ENCODE measurements around the gene KRTAP10-7.
"Not testable (repeated sequence)": the region's sequence is repeated elsewhere in the genome, so short reads cannot be mapped to it uniquely, and the experiment has no call there.

Gene KRTAP10-7

DNA sequence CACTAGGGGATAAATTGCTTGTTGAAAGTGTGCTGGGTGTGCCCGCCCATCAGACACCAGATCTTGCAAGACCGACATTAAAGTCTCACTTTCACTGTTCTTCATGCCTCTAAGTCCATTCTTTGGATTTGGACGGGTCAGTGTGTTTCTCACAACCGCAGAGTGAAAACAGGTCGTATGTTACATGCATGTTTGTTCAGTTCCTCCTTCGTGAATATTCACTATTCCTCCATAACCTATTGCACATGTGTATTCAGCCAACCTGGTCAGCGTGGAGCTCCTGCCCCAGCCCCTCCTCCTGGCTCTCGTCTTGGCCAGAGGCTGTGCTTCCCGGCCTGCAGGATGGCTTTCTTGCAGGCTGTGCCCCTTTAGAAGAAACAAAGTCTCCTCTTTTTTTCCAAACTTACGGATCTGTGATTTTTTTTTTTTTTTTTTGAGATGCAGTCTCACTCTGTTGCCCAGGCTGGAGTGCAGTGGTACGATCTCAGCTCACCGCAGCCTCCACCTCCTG, 5.9 kb upstream of the KRTAP10-7 start:
- Histone ChIP-seq H3K9me3 (ENCODE audit: control insufficient read depth, low read length) (peaks cover 6% of the 10 kb centered on the region), H3K4me1 (ENCODE audit: control insufficient read depth, insufficient read depth, low read length) (peaks cover 4% of the 10 kb centered on the region), H3K27me3 (replicated peaks; ENCODE audit: control insufficient read depth, insufficient read depth, low read length) (peaks cover 38% of the 10 kb centered on the region), H3K4me3 (ENCODE audit: low read length) (no peak overlapping the region), H3K9ac (ENCODE audit: low read length) (no peak overlapping the region), H3K36me3 (ENCODE audit: control insufficient read depth, insufficient read depth, low read length, severe bottlenecking) (no peaks in the 10 kb centered on the region)
- DNase-seq (ENCODE audit: low read depth): no peak

DNA sequence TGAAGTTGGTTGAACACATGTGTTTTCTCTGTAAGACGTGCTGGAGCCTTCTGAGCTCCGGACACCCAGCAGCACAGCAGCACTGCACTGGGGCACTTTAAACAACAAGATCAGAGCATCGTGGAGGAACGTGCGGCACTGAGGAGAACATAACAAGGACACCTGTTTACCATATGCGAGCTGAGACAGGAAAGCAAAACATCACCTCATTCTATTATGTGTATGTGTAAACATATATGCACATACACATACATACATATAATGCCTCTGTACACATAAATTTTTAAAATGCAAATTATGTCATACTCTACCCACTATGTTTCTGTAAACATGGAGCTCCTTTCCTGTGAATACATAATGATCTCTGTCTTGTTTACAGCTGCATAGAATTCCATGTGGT, 4.9 kb upstream of the KRTAP10-7 start:
- Histone ChIP-seq H3K36me3 (ENCODE audit: control insufficient read depth, insufficient read depth, low read length, severe bottlenecking) (no peaks in the 10 kb centered on the region), H3K4me1 (ENCODE audit: control insufficient read depth, insufficient read depth, low read length) (peaks cover 4% of the 10 kb centered on the region), H3K27me3 (replicated peaks; ENCODE audit: control insufficient read depth, insufficient read depth, low read length) (peaks cover 41% of the 10 kb centered on the region), H3K4me3 (ENCODE audit: low read length) (no peak overlapping the region), H3K9me3 (ENCODE audit: control insufficient read depth, low read length) (peaks cover 6% of the 10 kb centered on the region), H3K9ac (ENCODE audit: low read length) (no peak overlapping the region)
- DNase-seq (ENCODE audit: low read depth): no peak

DNA sequence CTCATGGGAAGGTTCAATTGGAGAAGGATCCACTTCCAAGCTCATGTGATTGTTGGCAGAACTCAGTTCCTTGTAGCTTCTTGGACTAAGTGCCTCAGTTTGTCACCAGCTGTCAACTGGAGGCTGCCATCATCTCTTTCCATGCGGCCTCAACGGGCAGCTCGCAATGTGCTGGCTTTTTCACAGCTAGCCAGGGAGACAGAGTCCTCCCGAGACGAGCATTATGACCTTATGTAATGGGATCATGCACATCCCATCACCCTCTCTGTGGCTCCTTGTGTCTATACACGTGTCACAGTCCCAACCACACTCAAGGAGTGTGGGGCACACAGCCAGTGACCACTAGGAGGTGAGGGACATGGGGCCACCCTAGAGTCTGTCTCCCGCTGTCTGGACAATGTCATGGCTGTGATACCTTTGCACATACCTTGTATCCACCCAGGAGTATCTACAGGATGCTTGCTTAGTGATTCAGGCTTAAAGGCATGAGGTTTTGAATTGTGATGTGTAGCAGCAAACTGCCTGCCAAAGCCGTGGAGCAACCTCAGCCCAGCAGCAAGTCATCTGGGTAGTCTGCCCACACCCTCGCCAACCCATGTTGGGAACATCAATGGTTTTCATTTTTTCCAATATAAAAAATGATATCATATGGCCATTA, 4.2 kb upstream of the KRTAP10-7 start:
- Histone ChIP-seq H3K36me3 (ENCODE audit: control insufficient read depth, insufficient read depth, low read length, severe bottlenecking) (no peaks in the 10 kb centered on the region), H3K9me3 (ENCODE audit: control insufficient read depth, low read length) (peaks cover 6% of the 10 kb centered on the region), H3K27me3 (replicated peaks; ENCODE audit: control insufficient read depth, insufficient read depth, low read length) (peaks cover 41% of the 10 kb centered on the region), H3K9ac (ENCODE audit: low read length) (no peak overlapping the region), H3K4me1 (ENCODE audit: control insufficient read depth, insufficient read depth, low read length) (peaks cover 4% of the 10 kb centered on the region), H3K4me3 (ENCODE audit: low read length) (no peak overlapping the region)
- no peak for DNase-seq (ENCODE audit: low read depth)

DNA sequence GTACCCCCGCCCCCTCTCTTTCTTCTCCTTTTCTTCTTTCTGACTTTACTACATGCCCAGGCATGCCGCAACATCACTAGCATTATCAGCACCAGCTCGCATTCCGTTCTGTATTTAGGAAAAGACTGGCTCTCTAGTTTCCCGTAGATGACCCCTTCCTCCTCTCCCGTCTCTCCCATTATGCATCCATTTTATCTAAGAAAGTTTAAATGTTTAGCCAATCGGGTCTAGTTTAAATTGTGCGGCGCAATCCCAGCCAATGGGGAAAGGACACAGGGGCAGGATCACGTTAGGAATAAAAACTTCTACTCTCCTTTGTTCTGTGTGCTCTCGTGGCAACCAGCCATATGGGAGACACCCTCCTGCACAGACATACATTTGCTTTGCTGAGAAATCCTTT, 2.3 kb upstream of the KRTAP10-7 start:
- Histone ChIP-seq H3K4me3 (ENCODE audit: low read length) (no peak overlapping the region), H3K4me1 (ENCODE audit: control insufficient read depth, insufficient read depth, low read length) (peaks cover 4% of the 10 kb centered on the region), H3K9ac (ENCODE audit: low read length) (no peak overlapping the region), H3K27me3 (replicated peaks; ENCODE audit: control insufficient read depth, insufficient read depth, low read length) (peaks cover 41% of the 10 kb centered on the region), H3K9me3 (ENCODE audit: control insufficient read depth, low read length) (peaks cover 6% of the 10 kb centered on the region), H3K36me3 (ENCODE audit: control insufficient read depth, insufficient read depth, low read length, severe bottlenecking) (no peaks in the 10 kb centered on the region)
- no peak for DNase-seq (ENCODE audit: low read depth)

DNA sequence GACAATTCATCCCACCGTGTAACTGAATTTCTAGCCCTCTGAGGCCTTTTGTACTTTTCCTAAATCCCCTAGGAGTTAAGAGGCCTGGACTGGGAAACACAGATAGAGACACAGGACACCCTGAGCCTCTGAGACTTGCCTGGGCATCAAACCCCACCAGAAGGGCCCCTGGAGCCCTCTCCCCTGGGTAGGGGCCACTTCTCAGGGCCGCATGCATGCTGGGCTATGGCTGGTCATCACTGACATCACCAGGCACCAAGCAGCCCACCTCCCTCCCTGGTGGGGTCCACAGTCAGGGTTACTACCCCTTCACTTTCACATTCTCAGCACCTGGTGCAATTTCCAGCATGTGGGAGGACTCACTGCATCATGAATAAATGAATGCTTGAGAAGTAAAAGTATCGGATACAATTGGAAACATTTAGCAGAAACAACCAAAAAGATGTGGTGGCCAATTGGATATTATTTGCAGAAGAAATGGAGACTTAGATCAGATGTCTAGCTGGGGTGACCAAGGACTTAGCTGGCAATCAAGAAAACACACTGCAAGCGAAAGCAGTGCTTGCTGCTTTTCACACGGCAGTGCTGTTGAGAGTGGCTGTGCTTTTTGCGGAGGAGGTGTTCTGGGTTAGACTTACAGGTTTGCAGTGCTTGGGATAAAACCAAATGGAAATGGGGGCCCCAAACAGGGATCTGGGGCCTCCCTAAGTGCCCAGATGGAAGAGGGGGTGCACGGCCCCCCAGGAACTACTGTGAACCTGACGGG, 950 bp upstream of the KRTAP10-7 start:
- Histone ChIP-seq H3K9ac (ENCODE audit: low read length) (no peak overlapping the region), H3K4me1 (ENCODE audit: control insufficient read depth, insufficient read depth, low read length) (no peaks in the 10 kb centered on the region), H3K27me3 (replicated peaks; ENCODE audit: control insufficient read depth, insufficient read depth, low read length) (peaks cover 27% of the 10 kb centered on the region), H3K36me3 (ENCODE audit: control insufficient read depth, insufficient read depth, low read length, severe bottlenecking) (no peaks in the 10 kb centered on the region), H3K9me3 (ENCODE audit: control insufficient read depth, low read length) (peaks cover 8% of the 10 kb centered on the region), H3K4me3 (ENCODE audit: low read length) (no peak overlapping the region)
- DNase-seq (ENCODE audit: low read depth): no peak

DNA sequence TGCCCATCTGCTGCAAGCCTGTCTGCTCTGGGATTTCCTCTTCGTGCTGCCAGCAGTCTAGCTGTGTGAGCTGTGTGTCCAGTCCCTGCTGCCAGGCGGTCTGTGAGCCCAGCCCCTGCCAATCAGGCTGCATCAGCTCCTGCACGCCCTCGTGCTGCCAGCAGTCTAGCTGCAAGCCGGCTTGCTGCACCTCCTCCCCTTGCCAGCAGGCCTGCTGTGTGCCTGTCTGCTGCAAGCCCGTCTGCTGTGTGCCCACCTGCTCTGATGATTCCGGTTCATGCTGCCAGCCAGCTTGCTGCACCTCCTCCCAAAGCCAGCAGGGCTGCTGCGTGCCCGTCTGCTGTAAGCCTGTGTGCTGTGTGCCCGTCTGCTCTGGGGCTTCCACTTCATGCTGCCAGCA, 694 bp downstream of the KRTAP10-7 start:
- H3K27me3 ChIP-seq (replicated peaks; ENCODE audit: control insufficient read depth, insufficient read depth, low read length): peaks cover 16% of the 10 kb centered on the region
- H3K9me3 ChIP-seq (ENCODE audit: control insufficient read depth, low read length); H3K4me3 ChIP-seq (ENCODE audit: low read length); H3K4me1 ChIP-seq (ENCODE audit: control insufficient read depth, insufficient read depth, low read length); H3K9ac ChIP-seq (ENCODE audit: low read length); DNase-seq (ENCODE audit: low read depth); H3K36me3 ChIP-seq (ENCODE audit: control insufficient read depth, insufficient read depth, low read length, severe bottlenecking): not testable (repeated sequence)

DNA sequence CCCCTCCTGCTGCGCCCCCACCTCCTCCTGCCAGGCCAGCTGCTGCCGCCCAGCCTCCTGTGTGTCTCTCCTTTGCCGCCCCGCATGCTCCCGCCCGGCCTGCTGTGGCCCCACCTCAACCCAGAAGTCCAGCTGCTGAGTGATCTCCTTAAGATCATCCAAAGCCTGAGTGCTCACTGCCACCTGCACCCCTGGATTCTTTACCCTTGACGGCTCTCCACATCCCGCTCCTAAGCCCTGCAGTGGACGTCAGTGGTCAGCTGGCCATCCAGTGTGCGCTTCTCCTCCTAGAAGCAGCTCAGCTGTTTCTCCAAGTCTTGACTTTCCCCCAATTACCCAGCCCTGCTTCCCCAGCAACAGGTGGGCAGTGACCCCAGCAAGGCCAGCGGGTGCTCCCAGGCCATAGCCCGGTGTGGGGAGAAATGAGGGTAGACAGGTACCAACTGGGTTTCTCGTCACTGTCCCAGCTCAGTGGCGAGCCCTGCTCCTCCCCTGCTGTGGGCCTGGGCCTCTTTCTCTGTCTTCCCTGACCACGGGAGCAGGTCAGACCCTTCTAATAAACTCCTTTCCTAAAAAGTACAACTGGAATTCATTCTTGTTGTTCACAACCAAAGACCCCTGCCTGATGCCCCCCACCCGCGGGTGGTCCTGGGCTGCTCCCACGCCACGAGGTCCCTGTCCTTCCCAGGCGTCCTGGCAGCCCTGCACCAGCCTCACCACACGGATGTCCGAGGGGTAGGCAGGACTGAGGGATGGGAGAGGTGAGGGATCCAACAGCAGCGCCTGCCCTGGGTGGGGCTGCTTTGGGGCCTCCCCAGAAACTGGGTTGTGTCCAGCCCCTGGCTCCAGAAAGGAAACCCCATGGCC, 1.4 kb downstream of the KRTAP10-7 start:
- Histone ChIP-seq H3K4me3 (ENCODE audit: low read length) (no peak overlapping the region), H3K4me1 (ENCODE audit: control insufficient read depth, insufficient read depth, low read length) (no peaks in the 10 kb centered on the region), H3K9ac (ENCODE audit: low read length) (no peak overlapping the region), H3K36me3 (ENCODE audit: control insufficient read depth, insufficient read depth, low read length, severe bottlenecking) (no peaks in the 10 kb centered on the region), H3K27me3 (replicated peaks; ENCODE audit: control insufficient read depth, insufficient read depth, low read length) (peaks cover 14% of the 10 kb centered on the region), H3K9me3 (ENCODE audit: control insufficient read depth, low read length) (peaks cover 13% of the 10 kb centered on the region)
- no peak for DNase-seq (ENCODE audit: low read depth)

DNA sequence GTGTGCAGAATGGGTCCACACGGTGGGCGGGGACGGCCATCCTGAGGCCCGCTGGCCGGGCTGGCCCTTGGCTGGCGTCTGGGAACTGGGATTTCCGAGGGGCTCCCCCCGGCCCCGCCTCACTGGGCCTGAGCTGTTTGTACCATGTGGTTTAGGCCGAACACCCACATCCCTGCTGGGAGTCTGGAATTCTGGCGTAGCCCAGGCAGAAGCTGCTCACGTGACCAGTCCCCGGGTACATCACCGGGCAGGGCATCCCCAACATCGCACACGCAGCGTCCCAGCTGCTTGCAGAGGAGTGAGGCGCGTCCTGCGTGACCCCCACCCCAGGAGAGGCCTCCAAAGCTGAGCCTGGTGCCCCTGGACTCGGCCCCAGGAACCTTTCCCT, 2.1 kb downstream of the KRTAP10-7 start:
- H3K27me3 ChIP-seq (replicated peaks; ENCODE audit: control insufficient read depth, insufficient read depth, low read length): peaks cover 14% of the 10 kb centered on the region
- no peak overlapping the region for H3K9ac ChIP-seq (ENCODE audit: low read length)
- H3K4me1 ChIP-seq (ENCODE audit: control insufficient read depth, insufficient read depth, low read length): no peaks in the 10 kb centered on the region
- no peaks in the 10 kb centered on the region for H3K36me3 ChIP-seq (ENCODE audit: control insufficient read depth, insufficient read depth, low read length, severe bottlenecking)
- peaks cover 13% of the 10 kb centered on the region for H3K9me3 ChIP-seq (ENCODE audit: control insufficient read depth, low read length)
- H3K4me3 ChIP-seq (ENCODE audit: low read length): no peak overlapping the region
- DNase-seq (ENCODE audit: low read depth): no peak

DNA sequence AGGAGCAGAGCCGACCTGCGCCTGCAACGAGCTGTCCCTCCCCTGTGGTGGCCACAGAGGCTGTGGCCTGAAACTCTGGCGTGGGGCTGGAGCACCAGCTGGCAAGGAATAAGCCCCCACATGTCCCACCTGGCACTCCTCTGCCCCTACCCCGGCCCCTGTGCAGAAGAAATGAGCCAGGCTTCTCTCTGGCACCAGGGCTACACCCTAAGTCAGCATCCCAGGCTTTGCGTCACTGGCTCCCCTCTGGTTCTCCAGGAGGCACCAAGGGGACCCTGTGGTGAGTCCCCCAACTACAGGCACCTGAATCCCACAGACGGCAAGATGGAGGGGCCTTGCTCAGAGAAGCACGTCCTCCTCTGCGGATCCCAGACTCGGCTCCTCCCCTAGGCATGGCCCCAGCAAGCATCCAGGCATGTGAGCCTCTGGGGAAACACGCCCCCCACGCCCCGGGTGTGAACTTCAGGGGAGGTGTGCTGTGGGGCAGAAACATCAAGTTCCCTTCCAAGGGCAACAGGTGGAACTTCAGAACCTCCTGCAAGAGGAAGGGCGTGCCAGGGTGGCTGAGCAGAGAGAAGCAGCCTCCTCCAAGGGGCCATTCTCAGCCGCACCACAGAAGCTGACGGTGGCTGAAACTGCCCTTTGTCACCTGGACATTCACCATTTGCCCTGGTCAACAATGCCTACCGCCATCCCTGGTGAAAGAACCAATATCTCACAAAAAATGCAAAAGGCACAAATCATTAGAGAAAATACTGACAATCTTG, 2.9 kb downstream of the KRTAP10-7 start:
- H3K27me3 ChIP-seq (replicated peaks; ENCODE audit: control insufficient read depth, insufficient read depth, low read length): peaks cover 10% of the 10 kb centered on the region
- no peak overlapping the region for H3K4me3 ChIP-seq (ENCODE audit: low read length)
- H3K9ac ChIP-seq (ENCODE audit: low read length): no peak overlapping the region
- H3K4me1 ChIP-seq (ENCODE audit: control insufficient read depth, insufficient read depth, low read length): no peaks in the 10 kb centered on the region
- DNase-seq (ENCODE audit: low read depth): no peak
- H3K9me3 ChIP-seq (ENCODE audit: control insufficient read depth, low read length): peaks cover 11% of the 10 kb centered on the region
- no peaks in the 10 kb centered on the region for H3K36me3 ChIP-seq (ENCODE audit: control insufficient read depth, insufficient read depth, low read length, severe bottlenecking)

DNA sequence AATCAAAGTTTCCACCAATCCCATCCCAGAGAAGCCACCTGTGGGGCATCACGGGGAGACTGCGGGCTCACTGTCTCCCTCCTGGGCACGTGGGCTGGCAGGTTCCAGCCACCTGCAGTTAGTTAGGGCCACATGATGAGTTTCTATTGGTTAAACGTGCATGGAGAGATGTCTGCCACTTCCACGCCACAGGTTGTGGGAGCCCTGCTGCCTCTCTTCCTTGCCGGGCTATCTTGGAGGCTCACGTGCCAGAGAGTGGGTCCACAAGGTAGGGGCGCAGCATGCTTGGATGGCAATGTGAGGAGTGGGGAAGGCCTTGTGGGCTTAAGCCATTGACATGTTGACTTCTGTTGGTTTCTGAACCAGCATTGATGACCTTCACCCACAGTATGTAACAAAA, 3.5 kb downstream of the KRTAP10-7 start:
- no peaks in the 10 kb centered on the region for H3K4me1 ChIP-seq (ENCODE audit: control insufficient read depth, insufficient read depth, low read length)
- peaks cover 10% of the 10 kb centered on the region for H3K27me3 ChIP-seq (replicated peaks; ENCODE audit: control insufficient read depth, insufficient read depth, low read length)
- no peaks in the 10 kb centered on the region for H3K36me3 ChIP-seq (ENCODE audit: control insufficient read depth, insufficient read depth, low read length, severe bottlenecking)
- H3K9ac ChIP-seq (ENCODE audit: low read length): no peak overlapping the region
- H3K9me3 ChIP-seq (ENCODE audit: control insufficient read depth, low read length): peaks cover 8% of the 10 kb centered on the region
- no peak overlapping the region for H3K4me3 ChIP-seq (ENCODE audit: low read length)
- DNase-seq (ENCODE audit: low read depth): no peak
